ENCODE results near the gene MCC.

DNA sequence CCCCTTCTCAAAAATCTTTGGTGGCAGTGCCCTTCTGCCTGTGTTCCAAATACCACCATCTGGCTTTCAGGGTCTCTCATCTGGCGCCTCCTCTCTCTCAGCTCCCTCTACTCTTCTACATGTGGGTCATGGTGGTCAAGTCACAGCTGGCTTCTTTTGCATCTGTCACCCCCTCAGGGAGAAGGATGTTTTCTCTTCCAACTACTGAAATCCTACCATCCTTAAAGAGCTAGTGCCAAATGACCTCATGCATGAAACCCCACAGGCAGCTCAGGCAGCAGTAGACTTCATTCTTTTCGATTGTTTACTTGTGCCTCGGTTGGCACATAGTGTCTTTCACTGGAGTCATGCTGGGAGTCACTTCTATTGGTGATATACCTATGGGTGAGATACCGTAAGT, 292.5 kb downstream of the MCC start:
- TF ChIP-seq, protein P1, sequence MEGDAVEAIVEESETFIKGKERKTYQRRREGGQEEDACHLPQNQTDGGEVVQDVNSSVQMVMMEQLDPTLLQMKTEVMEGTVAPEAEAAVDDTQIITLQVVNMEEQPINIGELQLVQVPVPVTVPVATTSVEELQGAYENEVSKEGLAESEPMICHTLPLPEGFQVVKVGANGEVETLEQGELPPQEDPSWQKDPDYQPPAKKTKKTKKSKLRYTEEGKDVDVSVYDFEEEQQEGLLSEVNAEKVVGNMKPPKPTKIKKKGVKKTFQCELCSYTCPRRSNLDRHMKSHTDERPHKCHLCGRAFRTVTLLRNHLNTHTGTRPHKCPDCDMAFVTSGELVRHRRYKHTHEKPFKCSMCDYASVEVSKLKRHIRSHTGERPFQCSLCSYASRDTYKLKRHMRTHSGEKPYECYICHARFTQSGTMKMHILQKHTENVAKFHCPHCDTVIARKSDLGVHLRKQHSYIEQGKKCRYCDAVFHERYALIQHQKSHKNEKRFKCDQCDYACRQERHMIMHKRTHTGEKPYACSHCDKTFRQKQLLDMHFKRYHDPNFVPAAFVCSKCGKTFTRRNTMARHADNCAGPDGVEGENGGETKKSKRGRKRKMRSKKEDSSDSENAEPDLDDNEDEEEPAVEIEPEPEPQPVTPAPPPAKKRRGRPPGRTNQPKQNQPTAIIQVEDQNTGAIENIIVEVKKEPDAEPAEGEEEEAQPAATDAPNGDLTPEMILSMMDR (conservative IDR thresholded peaks at IDR 0.05; ENCODE audit: low read depth, low read length), result no peak
- no peak for TF ChIP-seq RAD21 (IDR thresholded peaks at IDR 0.05; ENCODE audit: low read length)
- no peak for TF ChIP-seq CEBPB (IDR thresholded peaks at IDR 0.05; ENCODE audit: low read depth, low read length)
- TF ChIP-seq NFE2L2 (IDR thresholded peaks at IDR 0.05; ENCODE audit: low read depth, low read length), result no peak
- no peak for TF ChIP-seq POLR2A (IDR thresholded peaks at IDR 0.05; ENCODE audit: low read depth, low read length)
- no peak for TF ChIP-seq RFX5 (IDR thresholded peaks at IDR 0.05; ENCODE audit: low read depth, low read length)
